Activated T-cell treated with anti-CD3 and anti-CD28 coated beads, Interleukin-2, amount 50 U/mL, for 24 hours (primary cell): ENCODE data around the gene IL21R.
"Not testable (repeated sequence)": the region's sequence is repeated elsewhere in the genome, so short reads cannot be mapped to it uniquely, and the experiment has no call there.

Experiments used
- DNase-seq: peaks from one replicate; pipeline ENCODE4 v3.0.0-alpha.2; 2020
- H3K27ac Mint-ChIP-seq: 2 replicates; pipeline ENCODE4 v1.8.0; 2020; ENCODE audit warnings: mild to moderate bottlenecking, mixed read lengths
- H3K27me3 Mint-ChIP-seq: 2 replicates; pipeline ENCODE4 v1.8.0; 2020; ENCODE audit warnings: mixed read lengths
- H3K36me3 Mint-ChIP-seq: 2 replicates; pipeline ENCODE4 v1.8.0; 2020; ENCODE audit warnings: low read depth, mixed read lengths
- H3K4me1 Mint-ChIP-seq: 2 replicates; pipeline ENCODE4 v1.8.0; 2020; ENCODE audit warnings: low read depth, mixed read lengths
- H3K4me3 Mint-ChIP-seq: 2 replicates; pipeline ENCODE4 v1.8.0; 2020; ENCODE audit warnings: mild to moderate bottlenecking, moderate library complexity, mixed read lengths
- H3K9me3 Mint-ChIP-seq: 2 replicates; pipeline ENCODE4 v1.8.0; 2020; ENCODE audit warnings: mixed read lengths

The IL21R gene

GRCh38 chr16:27448532-27449433 lies 46.8 kb downstream of the IL21R start:
- peaks cover 96% of the 10 kb centered on the region for H3K4me1 Mint-ChIP-seq
- peaks cover 3% of the 10 kb centered on the region for H3K9me3 Mint-ChIP-seq
- peak overlapping the region; percentile 62 for H3K4me3 Mint-ChIP-seq
- peak overlapping the region; percentile 92 for H3K27ac Mint-ChIP-seq
- H3K36me3 Mint-ChIP-seq: peaks cover 80% of the 10 kb centered on the region
- DNase-seq: no peak
- no peaks in the 10 kb centered on the region for H3K27me3 Mint-ChIP-seq

GRCh38 chr16:27449434-27450195 lies 47.6 kb downstream of the IL21R start:
- Mint-ChIP-seq H3K27ac (peak overlapping the region; percentile 92), H3K27me3 (no peaks in the 10 kb centered on the region), H3K4me3 (peak overlapping the region; percentile 62), H3K4me1 (peaks cover 96% of the 10 kb centered on the region), H3K36me3 (peaks cover 72% of the 10 kb centered on the region), H3K9me3 (peaks cover 3% of the 10 kb centered on the region)
- DNase-seq: peak; percentile 79

GRCh38 chr16:27450196-27450549 lies 48.2 kb downstream of the IL21R start:
- Mint-ChIP-seq H3K4me3 (peak overlapping the region; percentile 62), H3K36me3 (peaks cover 66% of the 10 kb centered on the region), H3K9me3 (peaks cover 3% of the 10 kb centered on the region), H3K27ac (peak overlapping the region; percentile 92), H3K4me1 (peaks cover 96% of the 10 kb centered on the region), H3K27me3 (no peaks in the 10 kb centered on the region)
- no peak for DNase-seq

- Mint-ChIP-seq H3K9me3 (peaks cover 3% of the 10 kb centered on the region), H3K27ac (peak overlapping the region; percentile 72), H3K4me3 (no peak overlapping the region), H3K4me1 (peaks cover 95% of the 10 kb centered on the region), H3K27me3 (no peaks in the 10 kb centered on the region), H3K36me3 (peaks cover 40% of the 10 kb centered on the region)
- DNase-seq: no peak
These were observed 50.9 kb downstream of the IL21R start for GRCh38 chr16:27452569-27453493.

- H3K27me3 Mint-ChIP-seq: no peaks in the 10 kb centered on the region
- H3K4me1 Mint-ChIP-seq: peaks cover 88% of the 10 kb centered on the region
- peaks cover 33% of the 10 kb centered on the region for H3K36me3 Mint-ChIP-seq
- H3K27ac Mint-ChIP-seq: peak overlapping the region; percentile 58
- H3K4me3 Mint-ChIP-seq: no peak overlapping the region
- DNase-seq: no peak
- H3K9me3 Mint-ChIP-seq: peaks cover 3% of the 10 kb centered on the region
These were observed 51.5 kb downstream of the IL21R start for GRCh38 chr16:27453494-27453825.

GRCh38 chr16:27455700-27456099 lies 53.7 kb downstream of the IL21R start:
- Mint-ChIP-seq H3K27me3 (no peaks in the 10 kb centered on the region), H3K27ac (peak overlapping the region; percentile 88), H3K36me3 (peaks cover 24% of the 10 kb centered on the region), H3K4me3 (no peak overlapping the region), H3K9me3 (peaks cover 2% of the 10 kb centered on the region), H3K4me1 (peaks cover 74% of the 10 kb centered on the region)
- DNase-seq: no peak

GRCh38 chr16:27457605-27457900 lies 55.6 kb downstream of the IL21R start:
- Mint-ChIP-seq H3K27ac (peak overlapping the region; percentile 88), H3K4me1 (peaks cover 68% of the 10 kb centered on the region), H3K36me3 (peaks cover 30% of the 10 kb centered on the region)

GRCh38 chr16:27458258-27458657 lies 56.3 kb downstream of the IL21R start:
- Mint-ChIP-seq H3K4me1 (peaks cover 67% of the 10 kb centered on the region), H3K27me3 (no peaks in the 10 kb centered on the region), H3K4me3 (no peak overlapping the region), H3K9me3 (no peaks in the 10 kb centered on the region), H3K27ac (no peak overlapping the region), H3K36me3 (peaks cover 37% of the 10 kb centered on the region)
- no peak for DNase-seq

More at GRCh38 chr16:27457605-27457900, 55.6 kb downstream of the IL21R start:
- not testable (repeated sequence) for H3K4me3 Mint-ChIP-seq, H3K9me3 Mint-ChIP-seq, DNase-seq, H3K27me3 Mint-ChIP-seq

- peaks cover 46% of the 10 kb centered on the region for H3K36me3 Mint-ChIP-seq
- H3K4me3 Mint-ChIP-seq: no peak overlapping the region
- no peaks in the 10 kb centered on the region for H3K9me3 Mint-ChIP-seq
- H3K4me1 Mint-ChIP-seq: peaks cover 68% of the 10 kb centered on the region
- peak overlapping the region; percentile 84 for H3K27ac Mint-ChIP-seq
- DNase-seq: no peak
- H3K27me3 Mint-ChIP-seq: no peaks in the 10 kb centered on the region
These were observed 57.2 kb downstream of the IL21R start for GRCh38 chr16:27458987-27459688.

- no peaks in the 10 kb centered on the region for H3K27me3 Mint-ChIP-seq
- H3K27ac Mint-ChIP-seq: no peak overlapping the region
- H3K4me1 Mint-ChIP-seq: peaks cover 64% of the 10 kb centered on the region
- H3K4me3 Mint-ChIP-seq: no peak overlapping the region
- H3K36me3 Mint-ChIP-seq: peaks cover 55% of the 10 kb centered on the region
- H3K9me3 Mint-ChIP-seq: no peaks in the 10 kb centered on the region
- DNase-seq: no peak
These were observed 58.2 kb downstream of the IL21R start for GRCh38 chr16:27460213-27460612.

GRCh38 chr16:27460663-27461482 lies 58.9 kb downstream of the IL21R start:
- DNase-seq: no peak
- H3K9me3 Mint-ChIP-seq: no peaks in the 10 kb centered on the region
- H3K4me3 Mint-ChIP-seq: no peak overlapping the region
- H3K27ac Mint-ChIP-seq: peak overlapping the region; percentile 33
- H3K36me3 Mint-ChIP-seq: peaks cover 62% of the 10 kb centered on the region
- H3K4me1 Mint-ChIP-seq: peaks cover 59% of the 10 kb centered on the region
- H3K27me3 Mint-ChIP-seq: no peaks in the 10 kb centered on the region

- Mint-ChIP-seq H3K4me1 (peaks cover 52% of the 10 kb centered on the region), H3K27me3 (no peaks in the 10 kb centered on the region), H3K4me3 (no peak overlapping the region), H3K36me3 (peaks cover 69% of the 10 kb centered on the region), H3K27ac (peak overlapping the region; percentile 33), H3K9me3 (no peaks in the 10 kb centered on the region)
- no peak for DNase-seq
These were observed 59.7 kb downstream of the IL21R start for GRCh38 chr16:27461483-27462171.
